GM21786 (cell line): ENCODE data around the gene TPCN2.
"Not testable (repeated sequence)": the region's sequence is repeated elsewhere in the genome, so short reads cannot be mapped to it uniquely, and the experiment has no call there.

ENCODE experiments used
- ATAC-seq: cut with Tn5 transposase; IDR thresholded peaks from one replicate; pipeline ENCODE4 v1.9.1; 2021; ENCODE audit not compliant: unreplicated experiment

Gene TPCN2

GRCh38 chr11:69073469-69073868, 24.7 kb downstream of the TPCN2 start:
- no peak for ATAC-seq

DNA sequence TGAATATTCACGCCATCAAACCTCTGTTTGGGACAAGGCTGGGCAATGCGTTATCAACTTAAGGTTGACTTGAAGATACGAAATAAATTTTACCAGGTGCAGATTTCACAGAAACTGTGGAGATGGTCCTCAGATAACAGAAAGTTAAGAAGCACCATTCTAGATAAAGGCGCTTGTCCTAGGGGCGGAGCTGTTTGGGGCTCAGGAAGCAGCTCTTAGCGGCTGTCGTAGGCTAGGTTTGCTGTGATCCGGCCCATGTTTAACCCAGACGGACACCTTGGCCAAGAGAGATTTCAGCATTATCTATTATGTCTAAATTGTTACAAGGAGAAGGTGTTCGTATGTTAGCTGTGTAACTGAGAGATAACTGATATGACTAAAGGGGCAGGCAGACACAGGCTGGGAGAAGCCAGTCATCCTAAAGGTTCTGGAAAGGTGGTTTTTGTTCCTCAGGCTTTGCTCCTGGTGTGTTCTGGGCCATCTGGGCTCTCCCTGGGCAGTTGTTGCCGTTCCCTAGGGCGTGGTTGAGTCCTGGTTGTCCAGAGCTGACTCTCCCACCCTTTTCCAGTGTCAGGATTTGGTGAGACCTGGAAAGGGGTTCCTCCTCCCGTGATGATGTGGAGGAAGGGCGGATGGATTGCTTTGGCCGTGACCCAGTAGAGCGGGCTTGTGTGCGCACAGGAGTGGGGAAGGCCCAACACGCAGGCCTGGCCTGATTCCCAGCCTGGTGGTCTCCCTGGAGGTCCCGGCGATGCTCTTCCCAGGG, 25.8 kb downstream of the TPCN2 start:
- ATAC-seq, result no peak

GRCh38 chr11:69075421-69076128, 26.8 kb downstream of the TPCN2 start:
- no peak for ATAC-seq

DNA sequence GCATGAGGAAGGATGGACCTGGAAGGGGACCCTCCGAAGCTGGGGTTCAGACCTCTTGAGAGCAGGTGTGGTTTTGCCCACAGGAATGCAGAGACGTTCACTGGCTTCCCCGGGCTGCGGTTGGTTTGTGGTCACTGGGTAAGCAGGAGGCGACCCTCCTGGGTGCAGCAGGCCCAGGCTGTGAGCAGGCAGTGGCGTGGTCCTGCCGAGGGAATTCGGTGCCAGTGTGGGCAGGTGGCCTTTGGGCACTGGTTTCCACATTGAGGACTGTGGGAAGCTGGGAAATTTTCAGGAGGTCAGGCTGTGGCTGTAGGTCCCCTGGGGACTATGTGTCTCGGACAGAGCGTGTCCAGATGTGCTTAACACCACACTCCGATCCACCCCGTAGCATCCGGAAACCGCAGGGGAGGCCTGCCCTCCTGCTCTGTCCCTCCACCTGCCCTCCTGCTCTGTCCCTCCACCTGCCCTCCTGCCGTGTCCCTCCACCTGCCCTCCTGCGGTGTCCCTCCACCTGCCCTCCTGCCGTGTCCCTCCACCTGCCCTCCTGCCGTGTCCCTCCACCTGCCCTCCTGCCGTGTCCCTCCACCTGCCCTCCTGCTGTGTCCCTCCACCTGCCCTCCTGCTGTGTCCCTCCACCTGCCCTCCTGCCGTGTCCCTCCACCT, 27.5 kb downstream of the TPCN2 start:
- ATAC-seq, result no peak

- not testable (repeated sequence) for ATAC-seq
Observed at GRCh38 chr11:69076977-69077376, 28.2 kb downstream of the TPCN2 start.

DNA sequence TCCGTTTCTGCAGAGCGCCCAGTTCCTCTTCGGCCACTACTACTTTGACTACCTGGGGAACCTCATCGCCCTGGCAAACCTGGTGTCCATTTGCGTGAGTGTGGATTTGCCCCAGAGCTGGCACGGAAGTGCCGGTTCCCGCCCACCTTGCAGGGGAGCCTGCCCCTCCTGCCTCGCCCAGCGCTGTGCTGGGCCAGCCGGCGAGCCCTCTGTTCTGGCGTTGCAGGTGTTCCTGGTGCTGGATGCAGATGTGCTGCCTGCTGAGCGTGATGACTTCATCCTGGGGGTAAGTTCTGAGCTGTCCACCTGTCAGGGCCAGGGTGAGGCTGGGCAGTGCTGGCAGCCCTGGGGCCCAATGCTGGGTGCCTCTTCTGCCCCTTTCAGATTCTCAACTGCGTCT, 29.8 kb downstream of the TPCN2 start:
- no peak for ATAC-seq

DNA sequence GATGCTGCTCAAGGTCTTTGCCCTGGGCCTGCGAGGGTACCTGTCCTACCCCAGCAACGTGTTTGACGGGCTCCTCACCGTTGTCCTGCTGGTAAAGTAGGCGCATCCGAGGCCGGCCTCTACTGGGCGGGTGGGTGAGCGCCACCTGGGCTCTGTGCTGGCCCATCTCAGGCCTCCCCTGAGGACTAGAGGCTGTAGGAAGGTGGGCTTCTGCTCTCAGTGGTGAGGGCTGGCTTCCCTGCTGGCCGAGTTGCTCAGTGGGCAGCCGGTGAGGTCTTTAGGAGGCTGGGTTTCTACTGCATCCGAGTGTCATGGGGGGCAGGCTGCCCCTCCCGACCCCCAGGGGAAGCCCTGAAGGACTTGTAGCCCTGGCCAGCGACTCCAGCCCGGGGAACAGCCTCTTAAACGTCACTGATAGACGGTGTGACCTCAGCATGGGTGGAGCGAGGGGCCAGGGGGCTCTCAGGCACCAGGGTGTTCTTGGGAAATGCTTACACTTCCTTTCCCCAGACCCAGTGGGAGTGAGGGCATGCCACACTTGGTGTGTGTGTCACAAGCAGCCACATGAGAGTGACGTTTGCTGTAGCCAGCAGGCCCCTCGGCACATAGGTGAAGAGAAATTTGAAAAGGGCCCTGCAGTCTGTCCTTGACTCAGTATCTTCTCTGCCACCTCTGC, 30.3 kb downstream of the TPCN2 start:
- no peak for ATAC-seq

DNA sequence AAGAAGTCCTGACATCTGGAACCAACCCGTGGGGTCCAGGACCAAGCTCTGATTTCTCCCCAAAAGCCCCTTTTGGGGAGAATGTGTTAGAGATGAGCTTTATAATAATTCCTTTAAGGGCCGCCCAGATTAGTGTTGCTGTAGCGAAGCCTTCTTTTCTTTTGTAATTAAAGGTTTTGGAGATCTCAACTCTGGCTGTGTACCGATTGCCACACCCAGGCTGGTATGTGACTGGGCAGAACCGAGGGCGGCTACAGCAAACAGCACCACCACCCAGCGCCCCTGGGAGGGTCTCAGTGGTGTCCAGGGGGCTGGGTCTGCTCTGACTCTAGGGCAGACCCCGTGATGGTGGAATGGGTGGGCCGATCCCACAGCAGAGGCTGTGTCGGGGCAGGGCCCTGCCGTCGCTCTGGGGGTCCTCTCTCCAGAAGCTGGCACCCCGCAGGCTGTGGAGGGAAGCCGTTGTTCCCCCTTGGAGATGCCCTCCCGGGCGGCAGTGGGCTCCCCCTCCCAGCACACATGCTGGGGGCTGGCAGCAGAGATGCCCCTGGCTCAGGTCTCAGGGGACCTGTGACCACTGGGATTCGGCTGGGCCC, 31.0 kb downstream of the TPCN2 start:
- no peak for ATAC-seq

- no peak for ATAC-seq
Observed at GRCh38 chr11:69080257-69080995, 31.7 kb downstream of the TPCN2 start.

DNA sequence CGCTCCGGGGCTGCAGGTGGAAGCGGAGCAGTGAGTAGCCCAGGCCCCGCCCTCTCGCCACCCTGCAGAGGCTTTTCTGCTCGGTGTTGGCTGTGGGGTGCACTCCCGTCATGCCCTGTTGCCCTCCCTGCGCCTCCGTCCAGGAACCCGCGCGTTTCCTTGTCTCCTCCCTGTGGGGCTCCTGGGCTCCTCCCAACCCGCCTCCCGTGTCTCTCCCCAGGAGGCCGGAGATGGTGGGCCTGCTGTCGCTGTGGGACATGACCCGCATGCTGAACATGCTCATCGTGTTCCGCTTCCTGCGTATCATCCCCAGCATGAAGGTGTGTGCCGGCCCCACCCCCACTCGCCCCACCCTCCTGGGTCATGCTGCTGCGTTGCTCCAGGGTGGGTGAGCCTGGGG, 32.4 kb downstream of the TPCN2 start:
- ATAC-seq, result no peak

GRCh38 chr11:69083531-69084247, 35.0 kb downstream of the TPCN2 start:
- ATAC-seq, result no peak

DNA sequence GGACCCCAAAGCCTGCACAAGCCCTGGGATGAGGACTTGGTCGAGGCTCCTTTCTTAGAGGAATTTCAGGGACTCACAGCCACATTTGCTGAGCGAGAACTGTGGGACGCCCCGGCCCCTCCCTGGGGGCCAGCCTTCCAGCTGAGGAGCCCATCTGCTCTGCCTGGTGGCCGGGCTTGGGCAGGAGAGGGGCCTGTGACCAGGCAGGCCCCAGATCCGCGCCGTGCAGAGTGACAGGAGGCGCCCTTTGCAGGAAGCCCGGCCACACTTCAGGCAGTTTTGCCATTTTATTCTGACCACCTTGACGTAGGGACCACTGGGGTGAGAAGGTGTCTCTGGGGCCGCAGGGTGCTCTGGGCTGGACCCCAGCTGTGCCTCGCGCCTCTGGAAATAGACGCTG, 35.6 kb downstream of the TPCN2 start:
- no peak for ATAC-seq

DNA sequence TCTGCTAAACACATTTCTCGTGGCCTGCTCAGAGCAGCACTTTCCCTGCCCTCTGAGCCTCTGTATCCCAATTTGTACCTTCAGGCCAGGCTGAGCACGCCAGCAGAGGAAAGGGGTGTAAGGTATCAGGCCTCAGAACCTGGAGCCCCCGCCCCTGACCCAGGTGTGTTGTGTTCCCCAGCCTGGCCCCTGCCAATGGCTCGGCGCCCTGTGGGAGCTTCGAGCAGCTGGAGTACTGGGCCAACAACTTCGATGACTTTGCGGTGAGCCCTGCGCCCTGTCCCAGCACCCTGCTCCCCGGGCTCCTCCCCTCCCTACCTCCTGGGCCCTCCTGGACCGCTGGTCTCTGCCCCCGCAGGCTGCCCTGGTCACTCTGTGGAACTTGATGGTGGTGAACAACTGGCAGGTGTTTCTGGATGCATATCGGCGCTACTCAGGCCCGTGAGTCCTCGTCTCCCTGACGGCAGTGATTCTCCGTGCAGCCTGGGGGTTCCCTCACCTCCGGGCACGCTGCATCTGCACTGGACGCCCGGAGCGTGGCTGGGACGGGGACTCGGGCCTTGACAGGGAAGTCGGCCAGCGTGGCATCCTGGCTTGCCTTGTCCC, 36.9 kb downstream of the TPCN2 start:
- ATAC-seq, result no peak

DNA sequence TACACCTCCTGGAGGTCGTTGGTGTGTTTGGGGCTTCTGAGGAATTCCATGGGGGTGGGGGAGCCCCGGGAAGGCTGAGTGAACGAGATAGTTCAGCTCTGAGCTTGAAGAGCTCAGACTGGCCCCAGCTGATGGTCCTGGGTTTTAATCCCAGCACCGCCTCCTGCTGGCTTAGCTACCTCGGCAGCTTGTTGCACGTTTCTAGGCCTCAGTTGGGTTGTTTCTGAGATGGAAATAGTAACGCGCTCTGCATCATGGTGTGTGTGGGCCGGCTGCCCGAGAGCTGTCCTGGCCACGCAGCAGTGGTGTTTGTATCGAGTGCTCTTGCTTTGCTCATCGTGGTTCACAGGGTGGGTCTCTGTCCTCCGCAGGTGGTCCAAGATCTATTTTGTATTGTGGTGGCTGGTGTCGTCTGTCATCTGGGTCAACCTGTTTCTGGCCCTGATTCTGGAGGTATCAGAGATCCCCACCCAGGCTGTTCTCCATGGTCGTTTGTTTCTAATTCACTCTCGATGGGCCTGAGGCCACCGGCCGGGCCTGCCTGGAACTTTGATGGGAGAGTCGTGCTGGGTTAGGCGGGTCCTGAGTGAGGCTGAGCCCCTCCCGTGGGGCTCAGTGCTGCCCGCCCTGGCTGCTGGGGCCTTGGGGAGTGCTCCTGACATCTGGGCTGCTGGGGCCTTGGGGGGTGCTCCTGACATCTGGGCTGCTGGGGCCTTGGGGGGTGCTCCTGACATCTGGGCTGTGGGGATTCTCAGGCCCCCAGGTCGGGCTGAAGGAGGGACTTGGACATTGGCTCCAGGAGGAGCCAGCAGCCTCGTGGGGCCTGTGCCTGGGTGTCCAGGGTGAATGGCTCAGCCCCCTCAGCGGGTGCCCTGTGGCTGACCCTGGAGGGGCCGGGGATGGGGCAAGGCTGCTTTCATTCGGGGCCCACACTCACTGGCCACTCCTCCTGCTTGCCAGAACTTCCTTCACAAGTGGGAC, 37.7 kb downstream of the TPCN2 start:
- ATAC-seq, result no peak

DNA sequence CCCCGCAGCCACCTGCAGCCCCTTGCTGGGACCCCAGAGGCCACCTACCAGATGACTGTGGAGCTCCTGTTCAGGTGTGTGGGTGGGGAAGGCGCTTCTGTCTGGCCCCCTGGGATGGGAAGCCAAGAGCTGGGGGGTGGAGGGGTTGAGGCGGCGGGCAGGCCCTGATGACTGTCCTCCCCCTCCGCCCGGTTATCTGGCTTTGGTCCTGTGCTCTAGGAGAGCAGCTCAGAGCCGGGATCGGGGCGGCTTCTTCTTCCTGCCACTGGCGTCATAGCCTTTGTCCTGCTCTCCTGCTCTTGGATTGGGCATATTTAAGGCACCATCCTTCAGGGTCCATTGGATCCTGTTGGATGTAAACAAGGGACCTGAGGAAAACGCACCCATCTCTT, 38.4 kb downstream of the TPCN2 start:
- ATAC-seq, result no peak

GRCh38 chr11:69087811-69088210, 39.1 kb downstream of the TPCN2 start:
- ATAC-seq, result no peak

DNA sequence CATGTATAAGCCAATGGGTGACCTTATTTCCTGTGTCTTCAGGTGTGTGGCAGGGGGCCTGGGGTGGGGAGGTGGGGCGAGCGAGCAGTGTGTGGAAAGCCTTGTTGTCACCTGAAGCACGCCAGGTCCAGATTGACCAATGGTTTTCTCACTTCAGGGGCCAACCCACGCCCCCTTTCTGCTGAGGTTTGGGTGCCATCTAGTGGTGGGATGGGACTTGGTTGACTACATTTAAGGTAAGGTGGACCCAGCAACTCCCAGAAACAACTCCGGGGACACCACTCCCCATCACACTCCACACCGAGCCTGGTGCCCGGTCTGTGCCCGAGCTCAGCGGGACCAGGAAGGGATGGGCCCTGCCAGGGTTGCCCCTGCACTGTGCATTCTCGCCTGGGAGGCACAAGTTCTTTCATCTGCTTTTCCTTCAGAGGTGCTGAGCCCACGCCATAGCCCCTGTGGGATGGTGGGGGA, 40.0 kb downstream of the TPCN2 start:
- no peak for ATAC-seq

GRCh38 chr11:69089258-69089657, 40.5 kb downstream of the TPCN2 start:
- no peak for ATAC-seq
